Spinal cord (tissue), 10 donors: Measurements from ENCODE around the gene GPRC5B. TPM values are rescaled to one million over a fixed set of nuclear protein-coding genes. Genes with fewer than 3 reads are reported as not detected.

Experiments
- DNase-seq, 6 donors: peaks; one replicate each; pipeline versions ENCODE4 v3.0.0 to v3.0.0-alpha.2; 2013 to 2015; ENCODE audit warnings: low spot score in 6 of 6, low read depth in 4 of 6
- H3K27ac ChIP-seq: one replicate; pipeline ENCODE4 v1.5.1; 2013; ENCODE audit warnings: low read depth, low read length, control low read depth
- H3K27me3 ChIP-seq: one replicate; pipeline ENCODE4 v1.6.1; 2013; ENCODE audit warnings: low read length; ENCODE audit not compliant: control insufficient read depth, insufficient read depth
- H3K36me3 ChIP-seq: one replicate; pipeline ENCODE4 v1.6.1; 2013; ENCODE audit warnings: low read length; ENCODE audit not compliant: control insufficient read depth, insufficient read depth
- H3K4me1 ChIP-seq: one replicate; pipeline ENCODE4 v1.6.1; 2013; ENCODE audit warnings: low read length; ENCODE audit not compliant: control insufficient read depth, insufficient read depth
- H3K4me3 ChIP-seq: one replicate; pipeline ENCODE4 v1.5.1; 2013; ENCODE audit warnings: low read depth, low read length, control low read depth
- H3K9me3 ChIP-seq: one replicate; pipeline ENCODE4 v1.6.1; 2013; ENCODE audit warnings: low read length; ENCODE audit not compliant: control insufficient read depth, insufficient read depth
- WGBS: methylation state at CpG from one replicate; pipeline ENCODE4 v1.1.5; 2013; ENCODE audit warnings: missing lambda C conversion rate; ENCODE audit not compliant: insufficient coverage; 5-methylcytosine and 5-hydroxymethylcytosine counted together
- polyA plus RNA-seq, 2 donors: library from polyadenylated mRNA; unstranded; fragments of 120-200 nt; gene quantifications; one replicate each; pipeline ENCODE4 v1.2.1, GENCODE V29; 2013; ENCODE audit not compliant: insufficient read length in 2 of 2
- total RNA-seq, 2 donors: library from RNA; depleted of rRNA in 1 of 2; stranded (reverse); fragments of 120-200 nt in 1 of 2; fragments of >200 nt in 1 of 2; gene quantifications; one replicate each; pipeline versions ENCODE4 v1.2.3 to v1.2.4, GENCODE V29; 2013 to 2014
- donor health status: healthy.

The GPRC5B gene
- total and polyA plus RNA-seq, 4 donors = 72.8 to 146 (median 128) TPM

DNA sequence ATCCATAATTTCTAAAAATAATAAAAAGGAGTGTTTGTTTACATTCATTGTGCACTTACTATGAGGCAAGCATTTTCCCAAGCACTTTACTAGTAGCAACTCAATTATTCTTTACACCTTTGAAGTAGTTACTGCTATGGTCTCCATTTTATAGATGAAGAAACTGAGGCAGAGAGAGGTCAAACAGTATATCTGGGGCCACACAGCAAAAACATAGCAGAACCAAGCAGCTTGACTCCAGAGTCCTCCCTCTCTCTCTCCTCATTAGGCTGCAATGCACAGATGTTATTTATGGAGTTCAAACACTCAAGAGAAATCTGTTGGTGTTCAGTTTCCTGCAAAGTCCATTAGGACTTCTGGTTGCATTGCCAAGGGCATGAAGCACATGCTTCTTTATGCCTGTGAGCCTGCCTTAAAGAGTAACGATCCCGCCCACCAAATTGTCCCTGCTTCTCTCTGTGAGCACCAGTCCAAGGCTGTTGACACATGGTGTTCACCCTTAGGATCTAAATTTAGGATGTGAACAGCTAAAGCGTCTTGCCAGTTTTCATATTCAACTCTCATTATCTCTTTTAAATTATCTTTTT, 44.0 kb downstream of the GPRC5B start:
- Histone ChIP-seq H3K4me1 (peaks cover 14% of the 10 kb centered on the region), H3K9me3 (no peaks in the 10 kb centered on the region), H3K36me3 (no peaks in the 10 kb centered on the region), H3K27ac (no peak overlapping the region), H3K4me3 (no peak overlapping the region), H3K27me3 (no peaks in the 10 kb centered on the region)
- peak in 2 of 6 donors; percentile 53 to 61 for DNase-seq
- WGBS = 42% methylated on average over 2 of the region's 3 CpGs

DNA sequence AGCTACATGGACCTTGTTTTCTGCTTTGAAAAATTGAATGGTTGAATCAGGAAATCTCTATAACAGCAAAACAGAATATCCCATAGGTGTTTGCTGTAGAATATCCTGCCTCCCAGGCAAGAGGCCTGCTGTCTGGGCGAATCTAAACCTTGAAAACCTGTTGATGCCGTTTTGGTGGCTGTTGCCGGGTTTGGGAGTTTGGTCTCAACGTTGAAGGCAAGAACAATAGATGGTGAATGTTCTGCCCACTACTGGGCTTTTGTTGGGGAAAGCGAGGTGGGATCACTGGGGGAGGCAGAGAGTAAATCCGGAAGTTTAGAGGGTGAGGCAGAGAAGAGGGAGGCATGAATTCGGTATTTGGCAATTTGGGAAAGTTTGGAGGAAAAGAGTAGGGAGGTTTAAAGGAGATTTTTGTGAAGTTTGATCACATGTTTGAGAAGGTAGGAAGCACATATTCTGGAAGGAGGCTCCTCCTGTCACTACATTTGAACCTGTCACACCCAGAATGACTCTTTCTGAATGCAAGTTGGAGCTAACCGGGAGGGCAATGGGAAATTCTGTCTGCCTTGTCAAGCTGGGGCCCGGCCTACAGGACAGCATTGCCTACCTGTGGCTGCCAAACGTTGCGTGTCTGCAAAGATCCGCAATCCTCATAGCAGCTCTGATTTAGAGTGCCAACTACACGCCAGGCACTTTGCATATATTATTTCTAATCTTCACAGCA, 46.5 kb downstream of the GPRC5B start:
- peaks cover 14% of the 10 kb centered on the region for H3K4me1 ChIP-seq
- H3K27ac ChIP-seq = peak overlapping the region; percentile 55
- no peak overlapping the region for H3K4me3 ChIP-seq
- no peak for DNase-seq
- no peaks in the 10 kb centered on the region for H3K9me3 ChIP-seq
- H3K36me3 ChIP-seq = no peaks in the 10 kb centered on the region
- 56% methylated on average over 10 of the region's 13 CpGs for WGBS
- no peaks in the 10 kb centered on the region for H3K27me3 ChIP-seq

DNA sequence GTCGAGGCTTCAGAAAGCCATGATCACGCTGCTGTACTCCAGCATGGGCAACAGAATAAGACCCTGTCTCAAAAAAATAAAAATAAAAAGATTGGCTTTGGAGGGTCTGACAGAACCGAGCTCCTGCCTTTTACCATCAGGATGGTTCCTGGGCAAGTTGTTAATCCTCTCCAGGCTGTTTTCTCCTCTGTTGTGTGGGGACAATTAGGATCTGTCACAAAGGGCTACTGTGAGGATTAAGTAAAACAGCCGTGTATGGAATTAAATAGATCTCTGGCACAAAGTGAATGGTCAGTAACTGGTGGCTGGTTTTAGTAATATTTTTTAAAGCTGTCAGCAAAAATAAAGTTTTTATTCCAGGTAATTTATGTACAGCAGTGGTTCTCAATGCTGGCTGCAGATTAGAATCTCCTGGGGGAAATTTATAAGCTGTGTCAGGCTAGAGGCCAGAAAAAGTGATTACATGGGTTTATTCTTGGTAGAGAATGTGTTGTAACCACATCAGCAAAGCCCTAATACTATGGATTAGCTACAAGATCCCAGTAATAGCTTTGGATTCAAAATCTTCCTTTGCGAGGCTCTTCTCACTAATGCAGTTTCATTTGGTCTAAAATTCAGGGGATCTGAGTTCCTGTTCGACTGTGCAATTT, 47.2 kb downstream of the GPRC5B start:
- Histone ChIP-seq H3K9me3 (no peaks in the 10 kb centered on the region), H3K4me1 (peaks cover 14% of the 10 kb centered on the region), H3K27ac (peak overlapping the region; percentile 55), H3K27me3 (no peaks in the 10 kb centered on the region), H3K4me3 (no peak overlapping the region), H3K36me3 (no peaks in the 10 kb centered on the region)
- WGBS = 49% methylated on average over 3 of the region's 6 CpGs
- DNase-seq = peak in 2 of 6 donors; percentile 54 to 67

DNA sequence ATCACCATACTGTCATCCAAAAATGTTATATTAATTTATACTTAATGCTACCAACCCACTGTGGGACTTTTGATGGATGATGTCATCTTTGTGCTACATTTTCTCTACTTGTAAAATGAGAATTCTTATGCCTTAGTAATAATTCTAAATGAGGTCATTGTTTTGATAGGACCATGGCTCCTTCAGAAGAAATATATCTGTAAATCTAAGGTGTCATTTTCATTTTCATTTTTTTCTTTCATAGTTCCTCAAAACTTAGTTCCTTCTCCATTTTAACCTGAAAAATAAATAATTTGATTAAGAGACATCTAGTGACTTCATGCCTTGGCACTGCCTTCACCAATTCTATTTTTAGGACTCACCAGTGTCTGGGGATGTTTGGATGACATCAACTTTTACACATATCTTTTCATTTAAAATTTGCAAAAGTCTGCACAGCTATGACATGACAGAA, 48.7 kb downstream of the GPRC5B start:
- Histone ChIP-seq H3K4me3 (no peak overlapping the region), H3K4me1 (peaks cover 14% of the 10 kb centered on the region), H3K27ac (no peak overlapping the region), H3K36me3 (no peaks in the 10 kb centered on the region), H3K27me3 (no peaks in the 10 kb centered on the region), H3K9me3 (no peaks in the 10 kb centered on the region)
- DNase-seq = no peak

DNA sequence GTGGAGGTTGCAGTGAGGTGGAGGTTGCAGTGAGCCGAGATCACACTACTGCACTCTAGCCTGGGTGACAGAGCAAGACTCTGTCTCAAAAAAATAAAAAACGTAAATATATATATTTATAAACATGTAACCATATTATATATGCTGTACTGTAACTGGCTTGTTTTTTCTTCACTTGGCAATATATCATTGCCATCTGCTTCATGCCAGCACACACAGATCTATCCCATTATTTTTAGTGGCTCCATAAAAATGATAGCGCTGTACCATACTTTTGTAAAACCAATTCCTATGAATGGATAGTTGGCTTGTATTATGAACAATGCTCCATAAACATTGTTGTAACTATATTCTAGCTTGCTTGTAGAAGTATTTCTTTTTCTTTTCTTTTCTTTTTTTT, 49.5 kb downstream of the GPRC5B start:
- peak in 2 of 6 donors; percentile 24 to 77 for DNase-seq
- Histone ChIP-seq H3K27me3 (no peaks in the 10 kb centered on the region), H3K9me3 (no peaks in the 10 kb centered on the region), H3K4me3 (no peak overlapping the region), H3K36me3 (peaks cover 4% of the 10 kb centered on the region), H3K27ac (no peak overlapping the region), H3K4me1 (peaks cover 14% of the 10 kb centered on the region)
- WGBS = no CpG with 5 or more reads among the region's 3 CpGs

DNA sequence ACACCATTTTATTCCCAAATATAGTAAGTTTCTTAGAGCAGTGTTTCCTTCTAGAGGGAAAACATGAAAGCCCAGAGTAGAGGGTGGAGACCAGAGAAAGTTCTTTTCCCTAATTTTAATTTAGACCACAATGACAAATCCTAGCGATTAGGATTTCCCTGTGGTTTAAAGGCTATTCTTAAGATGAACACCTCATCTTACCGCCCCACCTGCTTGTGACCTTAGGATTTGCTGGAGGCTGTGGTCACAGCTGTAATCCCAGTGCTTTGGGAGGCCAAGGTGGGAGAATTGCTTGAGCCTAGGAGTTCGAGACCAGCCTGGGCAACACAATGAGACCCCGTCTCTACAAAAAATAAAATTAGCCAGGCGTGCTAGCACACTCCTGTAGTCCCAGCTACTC, 51.1 kb downstream of the GPRC5B start:
- no peak overlapping the region for H3K27ac ChIP-seq
- no peaks in the 10 kb centered on the region for H3K27me3 ChIP-seq
- H3K36me3 ChIP-seq = peaks cover 10% of the 10 kb centered on the region
- DNase-seq = no peak
- H3K4me1 ChIP-seq = peaks cover 11% of the 10 kb centered on the region
- no peaks in the 10 kb centered on the region for H3K9me3 ChIP-seq
- no peak overlapping the region for H3K4me3 ChIP-seq
- 100% methylated on average over 3 of the region's 5 CpGs for WGBS

DNA sequence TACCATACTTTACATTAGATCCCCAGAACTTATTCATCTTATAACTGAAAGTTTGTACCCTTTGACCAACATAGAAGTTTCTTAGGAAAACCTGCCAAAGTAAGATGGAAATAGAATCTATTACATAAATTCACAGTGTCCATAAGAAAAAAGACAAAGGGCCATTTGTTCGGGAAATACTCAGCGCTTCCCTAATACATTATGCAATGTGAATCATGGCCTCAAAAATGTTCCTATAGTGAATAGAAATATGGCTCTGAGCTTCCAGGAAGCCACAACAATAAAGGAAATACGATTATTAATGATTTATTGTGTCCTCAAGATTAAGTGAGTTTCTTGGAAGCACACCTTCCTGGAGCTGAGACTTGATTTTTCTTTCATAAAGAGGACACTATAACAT, 51.5 kb downstream of the GPRC5B start:
- H3K27me3 ChIP-seq = no peaks in the 10 kb centered on the region
- no peak overlapping the region for H3K27ac ChIP-seq
- H3K4me3 ChIP-seq = no peak overlapping the region
- WGBS = no CpG with 5 or more reads among the region's 3 CpGs
- H3K36me3 ChIP-seq = peaks cover 10% of the 10 kb centered on the region
- no peak for DNase-seq
- peaks cover 7% of the 10 kb centered on the region for H3K4me1 ChIP-seq
- H3K9me3 ChIP-seq = no peaks in the 10 kb centered on the region

DNA sequence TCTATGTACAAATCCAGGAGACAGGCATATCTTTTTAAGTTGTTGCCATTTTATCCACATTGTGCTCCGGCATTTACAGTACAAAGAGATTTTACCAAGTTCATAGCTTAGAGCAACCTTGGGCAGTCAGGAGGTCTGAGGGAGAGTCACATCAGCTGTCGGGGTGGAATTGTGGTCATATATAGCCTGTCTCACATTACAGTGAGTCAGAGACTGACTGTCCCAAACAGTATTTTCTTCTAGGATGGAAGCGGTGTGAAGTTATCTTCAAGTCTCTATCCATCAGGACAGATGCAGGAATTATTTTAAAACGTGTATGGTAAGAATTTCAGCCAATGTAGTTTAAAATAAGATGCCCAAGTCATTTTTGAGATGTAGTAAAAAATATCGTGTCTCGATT, 53.0 kb downstream of the GPRC5B start:
- no CpG with 5 or more reads among the region's 6 CpGs for WGBS
- Histone ChIP-seq H3K27ac (no peak overlapping the region), H3K9me3 (no peaks in the 10 kb centered on the region), H3K27me3 (no peaks in the 10 kb centered on the region), H3K4me3 (no peak overlapping the region), H3K36me3 (peaks cover 14% of the 10 kb centered on the region), H3K4me1 (no peaks in the 10 kb centered on the region)
- DNase-seq = no peak

DNA sequence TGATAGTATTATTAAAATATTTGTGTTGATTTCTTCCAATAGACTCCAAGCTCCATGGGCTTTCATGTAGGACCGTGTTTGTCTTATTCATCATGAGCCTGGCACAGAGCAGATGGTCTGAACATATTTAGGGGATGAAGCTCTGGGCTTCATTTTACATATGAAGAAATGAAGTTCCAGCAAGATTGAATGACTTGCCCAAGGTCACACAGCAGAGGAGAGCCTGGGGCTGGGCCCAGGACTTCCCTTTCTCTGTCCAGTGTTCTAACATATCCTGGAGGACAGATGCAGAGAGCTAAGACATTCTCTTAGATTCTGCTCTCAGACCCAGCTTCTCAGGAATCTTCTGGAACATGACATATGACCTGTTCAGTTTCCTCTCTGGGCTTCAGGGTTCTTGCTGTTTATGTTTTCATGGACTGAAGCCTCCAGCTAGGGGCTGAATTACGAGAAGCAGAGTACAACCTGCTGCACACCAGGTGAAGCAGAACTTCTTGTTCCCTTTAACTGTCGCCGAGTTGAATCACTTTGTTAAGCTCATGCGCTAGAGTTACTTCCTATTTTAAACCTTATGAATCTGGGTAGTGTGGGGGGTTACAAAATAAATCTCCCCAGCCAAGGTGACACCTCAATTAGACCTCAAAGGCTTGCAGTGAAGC, 53.6 kb downstream of the GPRC5B start:
- H3K36me3 ChIP-seq = peaks cover 14% of the 10 kb centered on the region
- no peaks in the 10 kb centered on the region for H3K4me1 ChIP-seq
- no peaks in the 10 kb centered on the region for H3K9me3 ChIP-seq
- no peak overlapping the region for H3K4me3 ChIP-seq
- H3K27ac ChIP-seq = no peak overlapping the region
- WGBS = 83% methylated on average over 1 of the region's 5 CpGs
- DNase-seq = peak in 1 of 6 donors; percentile 25
- H3K27me3 ChIP-seq = no peaks in the 10 kb centered on the region
